Astrocyte (in vitro differentiated cells and primary cell): ENCODE results near the gene IGFBP2. TPM values are rescaled to one million over a fixed set of nuclear protein-coding genes. Genes with fewer than 3 reads are reported as not detected.

ENCODE experiments used
- DNase-seq: peaks from one replicate; pipeline ENCODE4 v3.0.0-alpha.2; 2010; ENCODE audit warnings: low read depth
- FAIRE-seq: peaks from 2 replicates; lab custom pipeline; 2011; peaks lifted over from hg19 to GRCh38; lab: Jason Lieb, UNC
- H2AFZ ChIP-seq: 2 replicates; pipeline ENCODE4 v1.6.0; 2012; ENCODE audit warnings: low read depth, low read length, inconsistent platforms
- H3K27ac ChIP-seq: 2 replicates; pipeline ENCODE4 v1.5.1; 2011; ENCODE audit warnings: low read depth, low read length, inconsistent platforms
- H3K27me3 ChIP-seq: 2 replicates; pipeline ENCODE4 v1.6.0; 2011; ENCODE audit warnings: low read length, inconsistent platforms; ENCODE audit not compliant: insufficient read depth
- H3K36me3 ChIP-seq: 2 replicates; pipeline ENCODE4 v1.5.1; 2011; ENCODE audit warnings: low read length, inconsistent platforms; ENCODE audit not compliant: insufficient read depth
- H3K4me1 ChIP-seq: 2 replicates; pipeline ENCODE4 v1.5.1; 2011; ENCODE audit warnings: low read length, inconsistent platforms; ENCODE audit not compliant: insufficient read depth
- H3K4me2 ChIP-seq: 2 replicates; pipeline ENCODE4 v1.6.0; 2012; ENCODE audit warnings: low read length, inconsistent platforms
- H3K4me3 ChIP-seq: 2 replicates; pipeline ENCODE4 v1.5.1; 2011; ENCODE audit warnings: low read depth, mild to moderate bottlenecking, low read length, inconsistent platforms; ENCODE audit not compliant: insufficient read depth
- H3K79me2 ChIP-seq: 2 replicates; pipeline ENCODE4 v1.6.0; 2012; ENCODE audit warnings: mild to moderate bottlenecking, low read length, inconsistent platforms; ENCODE audit not compliant: insufficient read depth
- H3K9ac ChIP-seq: 2 replicates; pipeline ENCODE4 v1.6.0; 2012; ENCODE audit warnings: mild to moderate bottlenecking, low read length, inconsistent platforms
- H3K9me3 ChIP-seq: 2 replicates; pipeline ENCODE4 v1.5.1; 2012; ENCODE audit warnings: low read depth, mild to moderate bottlenecking, low read length, inconsistent platforms; ENCODE audit not compliant: insufficient read depth
- H4K20me1 ChIP-seq: 2 replicates; pipeline ENCODE4 v1.6.0; 2012; ENCODE audit warnings: low read length, inconsistent platforms; ENCODE audit not compliant: insufficient read depth
- H3K27ac Mint-ChIP-seq: one replicate; pipeline ENCODE4 v1.8.0; 2021; ENCODE audit warnings: mild to moderate bottlenecking, mixed read lengths; ENCODE audit not compliant: unreplicated experiment
- H3K27me3 Mint-ChIP-seq: one replicate; pipeline ENCODE4 v1.8.0; 2021; ENCODE audit warnings: low read depth, mixed read lengths; ENCODE audit not compliant: unreplicated experiment
- H3K36me3 Mint-ChIP-seq: one replicate; pipeline ENCODE4 v1.8.0; 2021; ENCODE audit warnings: low read depth, mixed read lengths; ENCODE audit not compliant: unreplicated experiment
- H3K4me1 Mint-ChIP-seq: one replicate; pipeline ENCODE4 v1.8.0; 2021; ENCODE audit warnings: low read depth, mixed read lengths; ENCODE audit not compliant: unreplicated experiment
- H3K4me3 Mint-ChIP-seq: one replicate; pipeline ENCODE4 v1.8.0; 2021; ENCODE audit warnings: mild to moderate bottlenecking, moderate library complexity, mixed read lengths; ENCODE audit not compliant: unreplicated experiment
- H3K9me3 Mint-ChIP-seq: one replicate; pipeline ENCODE4 v1.8.0; 2021; ENCODE audit warnings: mild to moderate bottlenecking, mixed read lengths; ENCODE audit not compliant: unreplicated experiment
- CTCF ChIP-seq: IDR thresholded peaks from 2 replicates; pipeline ENCODE4 v1.5.1; 2011; ENCODE audit warnings: low read depth, mild to moderate bottlenecking, inconsistent platforms, low read length, moderate library complexity; ENCODE audit not compliant: insufficient read depth
- EZH2 ChIP-seq: IDR thresholded peaks from 2 replicates; pipeline ENCODE4 v1.6.1; 2012; ENCODE audit warnings: mild to moderate bottlenecking, low read length, inconsistent platforms; ENCODE audit not compliant: insufficient read depth
- total RNA-seq: library from RNA; stranded (reverse); gene quantifications from 2 replicates; pipeline ENCODE4 v1.2.1, GENCODE V29; 2021

IGFBP2 gene
- total RNA-seq, 1 donor from 2014 or later, result 944 TPM

GRCh38 chr2:216678098-216678465 lies 44.9 kb downstream of the IGFBP2 start:
- peaks cover 19% of the 10 kb centered on the region for H3K36me3 ChIP-seq
- FAIRE-seq, result no peak
- no peaks in the 10 kb centered on the region for H3K79me2 ChIP-seq
- Mint-ChIP-seq H3K27me3 (no peaks in the 10 kb centered on the region), H3K36me3 (peaks cover 25% of the 10 kb centered on the region), H3K27ac (no peak overlapping the region), H3K4me1 (peaks cover 32% of the 10 kb centered on the region), H3K4me3 (no peak overlapping the region), H3K9me3 (peaks cover 2% of the 10 kb centered on the region)
- no peaks in the 10 kb centered on the region for H3K9me3 ChIP-seq
- no peak for DNase-seq
- H3K9ac ChIP-seq, result no peak overlapping the region
- no peaks in the 10 kb centered on the region for H3K27me3 ChIP-seq
- TF ChIP-seq EZH2 (no peak), CTCF (no peak)
- no peak overlapping the region for H2AFZ ChIP-seq
- H3K4me1 ChIP-seq, result peaks cover 10% of the 10 kb centered on the region
- no peak overlapping the region for H3K27ac ChIP-seq
- H4K20me1 ChIP-seq, result peaks cover 65% of the 10 kb centered on the region
- no peak overlapping the region for H3K4me2 ChIP-seq
- no peak overlapping the region for H3K4me3 ChIP-seq

GRCh38 chr2:216678813-216679657 lies 45.8 kb downstream of the IGFBP2 start:
- Histone ChIP-seq H3K27me3 (no peaks in the 10 kb centered on the region), H2AFZ (no peak overlapping the region), H3K36me3 (peaks cover 19% of the 10 kb centered on the region), H3K79me2 (no peaks in the 10 kb centered on the region), H4K20me1 (peaks cover 64% of the 10 kb centered on the region), H3K4me3 (no peak overlapping the region), H3K9me3 (no peaks in the 10 kb centered on the region), H3K9ac (no peak overlapping the region), H3K4me1 (peaks cover 10% of the 10 kb centered on the region), H3K4me2 (no peak overlapping the region), H3K27ac (no peak overlapping the region)
- no peaks in the 10 kb centered on the region for H3K27me3 Mint-ChIP-seq
- no peak overlapping the region for H3K4me3 Mint-ChIP-seq
- FAIRE-seq (no peak), DNase-seq (no peak)
- H3K4me1 Mint-ChIP-seq, result peaks cover 39% of the 10 kb centered on the region
- H3K9me3 Mint-ChIP-seq, result peaks cover 2% of the 10 kb centered on the region
- H3K36me3 Mint-ChIP-seq, result peaks cover 24% of the 10 kb centered on the region
- TF ChIP-seq CTCF (no peak), EZH2 (no peak)
- no peak overlapping the region for H3K27ac Mint-ChIP-seq

DNA sequence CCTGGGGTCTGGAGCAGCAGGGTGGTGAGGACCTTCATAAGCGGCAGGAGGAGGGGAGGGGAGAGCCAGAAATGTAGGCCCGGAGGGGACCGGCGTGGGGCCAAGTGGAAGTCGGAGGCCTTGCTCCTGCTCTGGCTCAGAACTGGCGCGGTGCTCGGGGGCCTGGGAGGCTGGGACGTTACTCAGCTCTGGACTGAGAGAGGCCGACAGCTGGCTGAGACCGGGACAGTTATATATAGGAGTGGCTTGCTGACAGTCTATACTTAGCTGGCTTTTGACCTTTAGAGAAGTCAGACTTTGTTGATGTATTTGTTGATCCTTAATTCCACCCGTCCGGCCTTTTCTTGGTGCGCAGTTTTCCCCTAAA lies 46.4 kb downstream of the IGFBP2 start:
- no peak for FAIRE-seq

More for the DNA sequence above, 46.4 kb downstream of the IGFBP2 start:
- H3K36me3 ChIP-seq, result peaks cover 19% of the 10 kb centered on the region
- Mint-ChIP-seq H3K4me3 (peak overlapping the region; percentile 23), H3K27me3 (no peaks in the 10 kb centered on the region), H3K9me3 (peaks cover 2% of the 10 kb centered on the region), H3K27ac (no peak overlapping the region), H3K4me1 (peaks cover 43% of the 10 kb centered on the region), H3K36me3 (peaks cover 20% of the 10 kb centered on the region)
- H3K4me1 ChIP-seq, result peaks cover 10% of the 10 kb centered on the region
- H3K79me2 ChIP-seq, result no peaks in the 10 kb centered on the region
- no peak for DNase-seq
- TF ChIP-seq EZH2 (no peak), CTCF (no peak)
- no peaks in the 10 kb centered on the region for H3K27me3 ChIP-seq
- no peak overlapping the region for H2AFZ ChIP-seq
- no peak overlapping the region for H3K4me3 ChIP-seq
- peaks cover 64% of the 10 kb centered on the region for H4K20me1 ChIP-seq
- no peak overlapping the region for H3K27ac ChIP-seq
- H3K4me2 ChIP-seq, result no peak overlapping the region
- H3K9me3 ChIP-seq, result no peaks in the 10 kb centered on the region
- H3K9ac ChIP-seq, result no peak overlapping the region
